BLaER1 (cell line): ENCODE data around the gene ACIN1.

ENCODE experiments used
- H3K27ac ChIP-seq: shearing (Covaris generic); formaldehyde crosslinking; 2 replicates; pipeline ENCODE4 v1.8.1; 2022
- H3K27me3 ChIP-seq: shearing (Covaris generic); formaldehyde crosslinking; 2 replicates; pipeline ENCODE4 v1.8.1; 2022
- H3K36me3 ChIP-seq: shearing (Covaris generic); formaldehyde crosslinking; 2 replicates; pipeline ENCODE4 v1.8.1; 2022
- H3K4me1 ChIP-seq: shearing (Covaris generic); formaldehyde crosslinking; 2 replicates; pipeline ENCODE4 v1.8.1; 2022
- H3K4me2 ChIP-seq: shearing (Covaris generic); formaldehyde crosslinking; 2 replicates; pipeline ENCODE4 v1.8.1; 2022
- H3K4me3 ChIP-seq: shearing (Covaris generic); formaldehyde crosslinking; 2 replicates; pipeline ENCODE4 v1.8.1; 2022
- H3K9ac ChIP-seq: shearing (Covaris generic); formaldehyde crosslinking; 2 replicates; pipeline ENCODE4 v1.8.1; 2022
- H3K9me3 ChIP-seq: shearing (Covaris generic); formaldehyde crosslinking; 2 replicates; pipeline ENCODE4 v1.8.1; 2022
- H4K20me1 ChIP-seq: shearing (Covaris generic); formaldehyde crosslinking; 2 replicates; pipeline ENCODE4 v1.8.1; 2022
- Cebpa-rat ChIP-seq: shearing (Covaris generic); IDR thresholded peaks from 2 replicates; pipeline ENCODE4 v1.8.1; 2022

Gene ACIN1

GRCh38 chr14:23132970-23133369, 38.0 kb upstream of the ACIN1 start:
- H4K20me1 ChIP-seq, result no peaks in the 10 kb centered on the region
- no peak overlapping the region for H3K9ac ChIP-seq
- no peak for TF ChIP-seq Cebpa-rat

GRCh38 chr14:23131482-23131881, 36.5 kb upstream of the ACIN1 start:
- Histone ChIP-seq H3K9me3 (no peaks in the 10 kb centered on the region), H3K4me1 (peaks cover 44% of the 10 kb centered on the region), H4K20me1 (no peaks in the 10 kb centered on the region), H3K27ac (peak overlapping the region; percentile 50; the same call in 1 of the 2 replicates), H3K4me3 (no peak overlapping the region), H3K9ac (peak overlapping the region; percentile 25; the same call in 1 of the 2 replicates), H3K4me2 (peak overlapping the region; percentile 68), H3K36me3 (no peaks in the 10 kb centered on the region), H3K27me3 (no peaks in the 10 kb centered on the region)
- TF ChIP-seq Cebpa-rat, result no peak

More at GRCh38 chr14:23132970-23133369, 38.0 kb upstream of the ACIN1 start:
- Histone ChIP-seq H3K27ac (no peak overlapping the region), H3K4me1 (peaks cover 42% of the 10 kb centered on the region), H3K9me3 (no peaks in the 10 kb centered on the region), H3K36me3 (no peaks in the 10 kb centered on the region), H3K4me2 (no peak overlapping the region), H3K27me3 (no peaks in the 10 kb centered on the region), H3K4me3 (no peak overlapping the region)

GRCh38 chr14:23130871-23131270, 35.9 kb upstream of the ACIN1 start:
- Histone ChIP-seq H3K27ac (peak overlapping the region; percentile 50; the same call in 1 of the 2 replicates), H3K4me1 (peaks cover 44% of the 10 kb centered on the region), H3K9me3 (no peaks in the 10 kb centered on the region), H4K20me1 (no peaks in the 10 kb centered on the region), H3K4me2 (peak overlapping the region; percentile 68), H3K4me3 (no peak overlapping the region), H3K9ac (0 out of 2 replicates have a peak overlapping the region, but pooled peaks have one; percentile 25), H3K36me3 (no peaks in the 10 kb centered on the region), H3K27me3 (no peaks in the 10 kb centered on the region)
- TF ChIP-seq Cebpa-rat, result no peak

GRCh38 chr14:23129759-23130316, 34.9 kb upstream of the ACIN1 start:
- TF ChIP-seq Cebpa-rat, result no peak
- Histone ChIP-seq H4K20me1 (no peaks in the 10 kb centered on the region), H3K27me3 (no peaks in the 10 kb centered on the region), H3K4me1 (peaks cover 44% of the 10 kb centered on the region), H3K9ac (no peak overlapping the region), H3K36me3 (no peaks in the 10 kb centered on the region), H3K27ac (no peak overlapping the region), H3K4me2 (peak overlapping the region; percentile 68), H3K9me3 (no peaks in the 10 kb centered on the region), H3K4me3 (no peak overlapping the region)

GRCh38 chr14:23128969-23129758, 34.2 kb upstream of the ACIN1 start:
- H3K4me3 ChIP-seq, result no peak overlapping the region
- H4K20me1 ChIP-seq, result no peaks in the 10 kb centered on the region
- no peaks in the 10 kb centered on the region for H3K9me3 ChIP-seq
- no peak overlapping the region for H3K27ac ChIP-seq
- TF ChIP-seq Cebpa-rat, result no peak
- no peaks in the 10 kb centered on the region for H3K27me3 ChIP-seq
- H3K4me2 ChIP-seq, result no peak overlapping the region
- H3K36me3 ChIP-seq, result no peaks in the 10 kb centered on the region
- H3K4me1 ChIP-seq, result peaks cover 44% of the 10 kb centered on the region
- H3K9ac ChIP-seq, result no peak overlapping the region

- Histone ChIP-seq H4K20me1 (no peaks in the 10 kb centered on the region), H3K27ac (no peak overlapping the region), H3K4me2 (peak overlapping the region; percentile 41), H3K9me3 (no peaks in the 10 kb centered on the region), H3K9ac (no peak overlapping the region), H3K4me1 (peaks cover 40% of the 10 kb centered on the region), H3K36me3 (no peaks in the 10 kb centered on the region), H3K27me3 (no peaks in the 10 kb centered on the region), H3K4me3 (no peak overlapping the region)
- TF ChIP-seq Cebpa-rat, result no peak
Measured at GRCh38 chr14:23127861-23128260, 32.9 kb upstream of the ACIN1 start.

GRCh38 chr14:23126548-23127278, 31.8 kb upstream of the ACIN1 start:
- Histone ChIP-seq H3K36me3 (no peaks in the 10 kb centered on the region), H3K4me1 (peaks cover 39% of the 10 kb centered on the region), H3K27ac (no peak overlapping the region), H3K9me3 (no peaks in the 10 kb centered on the region), H4K20me1 (no peaks in the 10 kb centered on the region), H3K4me3 (no peak overlapping the region), H3K4me2 (no peak overlapping the region), H3K9ac (no peak overlapping the region), H3K27me3 (no peaks in the 10 kb centered on the region)
- no peak for TF ChIP-seq Cebpa-rat

- H3K4me1 ChIP-seq, result peaks cover 39% of the 10 kb centered on the region
- no peak overlapping the region for H3K4me3 ChIP-seq
- no peak overlapping the region for H3K27ac ChIP-seq
- H3K27me3 ChIP-seq, result no peaks in the 10 kb centered on the region
- H3K9me3 ChIP-seq, result no peaks in the 10 kb centered on the region
- H4K20me1 ChIP-seq, result no peaks in the 10 kb centered on the region
- no peak overlapping the region for H3K4me2 ChIP-seq
- no peak for TF ChIP-seq Cebpa-rat
- no peaks in the 10 kb centered on the region for H3K36me3 ChIP-seq
- no peak overlapping the region for H3K9ac ChIP-seq
Measured at GRCh38 chr14:23125933-23126524, 31.1 kb upstream of the ACIN1 start.

GRCh38 chr14:23125011-23125410, 30.1 kb upstream of the ACIN1 start:
- H3K4me1 ChIP-seq, result peaks cover 39% of the 10 kb centered on the region
- no peaks in the 10 kb centered on the region for H3K36me3 ChIP-seq
- no peak overlapping the region for H3K4me2 ChIP-seq
- no peak overlapping the region for H3K9ac ChIP-seq
- no peaks in the 10 kb centered on the region for H4K20me1 ChIP-seq
- no peaks in the 10 kb centered on the region for H3K9me3 ChIP-seq
- H3K4me3 ChIP-seq, result no peak overlapping the region
- H3K27me3 ChIP-seq, result no peaks in the 10 kb centered on the region
- TF ChIP-seq Cebpa-rat, result no peak
- no peak overlapping the region for H3K27ac ChIP-seq
